GM21737 (cell line): ENCODE measurements around the gene FRMPD4.

Experiments used
- ATAC-seq: cut with Tn5 transposase; IDR thresholded peaks from one replicate; pipeline ENCODE4 v1.9.1; 2021; ENCODE audit warnings: mild to moderate bottlenecking, moderate library complexity; ENCODE audit not compliant: unreplicated experiment

Gene FRMPD4

DNA sequence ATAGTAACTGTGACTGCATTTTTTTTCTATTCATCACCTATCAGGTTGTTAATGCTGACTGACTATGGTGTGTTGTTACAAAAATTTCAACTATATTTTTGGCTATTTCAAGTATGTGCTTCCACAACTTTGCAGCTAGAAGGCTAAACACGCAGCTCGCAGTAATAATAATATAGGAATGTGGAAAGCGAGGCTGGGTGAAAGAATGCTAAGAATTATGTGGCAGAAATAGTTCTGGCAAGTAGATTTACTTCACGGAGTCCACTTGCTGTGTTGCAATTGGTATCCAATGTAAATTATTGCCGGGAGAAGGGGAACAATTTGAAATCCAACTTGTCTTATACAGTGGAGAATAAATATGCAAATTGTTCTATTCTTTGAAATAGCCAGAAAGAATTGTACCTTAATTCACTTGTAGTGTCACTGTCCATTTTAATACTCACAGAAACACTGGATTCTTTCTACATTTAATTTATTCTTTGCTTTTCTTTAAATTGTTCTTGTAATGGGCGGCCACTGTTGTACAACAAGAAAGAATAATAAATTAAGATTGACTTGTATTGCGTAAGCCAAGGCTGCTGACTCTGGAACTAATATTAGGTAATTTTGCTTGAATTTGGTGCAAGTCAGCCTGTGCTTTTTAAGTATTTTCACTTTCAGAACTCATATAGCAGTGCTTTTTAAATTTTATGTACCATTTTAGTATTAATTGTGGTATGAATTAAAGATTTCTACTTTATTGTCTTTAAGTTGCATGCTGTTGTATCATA lies 154.9 kb downstream of the FRMPD4 start:
- no peak for ATAC-seq

DNA sequence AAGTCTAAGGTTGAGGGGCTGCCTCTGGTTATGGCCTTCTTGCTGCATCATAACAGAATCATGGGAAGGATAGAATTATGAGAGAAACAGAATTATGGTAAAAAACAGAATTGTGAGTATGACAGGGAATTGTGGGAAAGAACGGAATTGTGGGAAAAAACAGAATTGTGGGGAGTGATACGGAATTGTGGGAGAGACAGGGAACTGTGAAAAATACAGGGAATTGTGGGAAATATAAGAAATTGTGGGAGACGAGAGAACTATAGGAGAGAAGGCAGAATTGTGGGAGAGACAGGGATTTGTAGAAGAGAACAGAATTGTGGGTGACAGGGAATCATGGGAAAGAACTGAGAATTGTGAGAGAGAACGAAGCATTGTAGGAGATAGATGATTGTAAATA lies 159.1 kb downstream of the FRMPD4 start:
- no peak for ATAC-seq

DNA sequence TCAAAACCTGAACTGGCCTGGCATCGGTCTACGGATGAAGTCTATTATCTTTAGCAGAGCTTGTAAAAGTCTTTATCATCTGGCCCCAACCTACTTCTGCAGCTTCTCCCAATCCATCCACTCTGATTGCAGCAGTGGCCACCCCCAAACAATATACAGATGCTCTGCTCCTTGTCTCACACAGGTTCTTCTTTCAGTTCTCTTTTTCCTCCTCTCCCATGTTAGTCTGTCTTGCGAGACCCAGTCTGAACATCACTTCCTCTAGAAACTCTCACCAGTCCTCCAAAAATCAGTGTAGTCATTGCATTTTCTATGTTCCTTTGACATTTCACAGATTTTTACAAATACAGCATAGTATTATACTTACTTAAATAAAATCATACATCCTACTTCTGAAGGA lies 163.0 kb downstream of the FRMPD4 start:
- no peak for ATAC-seq

DNA sequence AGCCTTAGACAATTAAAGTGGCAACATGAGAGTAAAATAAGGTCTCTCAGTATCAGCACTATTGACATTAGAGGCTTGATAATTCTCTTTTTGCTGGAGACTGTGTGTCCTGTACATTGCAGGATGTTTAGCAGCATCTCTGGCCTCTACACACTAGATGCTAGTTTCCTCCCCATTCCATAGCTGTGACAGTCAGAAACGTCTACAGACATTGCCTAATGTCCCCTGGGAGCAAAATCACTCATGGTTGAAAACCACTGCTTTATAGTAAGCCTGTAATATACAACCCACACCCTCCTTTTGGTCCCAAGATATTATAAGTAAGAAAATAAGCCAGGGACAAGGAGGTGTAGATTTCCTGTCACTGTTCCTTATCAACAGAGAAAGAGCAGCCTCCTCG lies 166.0 kb downstream of the FRMPD4 start:
- no peak for ATAC-seq

DNA sequence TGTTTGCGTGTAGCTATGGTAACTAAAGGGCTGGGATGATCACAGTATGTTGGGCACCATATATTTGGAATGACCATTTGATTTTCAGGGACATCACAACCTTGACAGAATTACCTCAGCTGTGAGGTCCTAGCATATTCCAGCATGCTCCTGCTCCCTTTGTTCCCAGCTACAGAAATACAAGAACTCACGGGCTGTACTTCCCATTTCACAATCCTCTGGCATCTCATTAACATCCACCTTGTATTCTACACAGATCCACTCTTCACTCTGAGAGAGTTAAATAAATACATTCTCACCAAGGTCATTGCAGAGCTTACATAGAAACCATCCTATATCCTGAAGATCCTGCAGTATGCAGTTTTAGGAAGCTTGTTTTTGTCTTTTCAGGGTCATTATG lies 169.7 kb downstream of the FRMPD4 start:
- no peak for ATAC-seq

DNA sequence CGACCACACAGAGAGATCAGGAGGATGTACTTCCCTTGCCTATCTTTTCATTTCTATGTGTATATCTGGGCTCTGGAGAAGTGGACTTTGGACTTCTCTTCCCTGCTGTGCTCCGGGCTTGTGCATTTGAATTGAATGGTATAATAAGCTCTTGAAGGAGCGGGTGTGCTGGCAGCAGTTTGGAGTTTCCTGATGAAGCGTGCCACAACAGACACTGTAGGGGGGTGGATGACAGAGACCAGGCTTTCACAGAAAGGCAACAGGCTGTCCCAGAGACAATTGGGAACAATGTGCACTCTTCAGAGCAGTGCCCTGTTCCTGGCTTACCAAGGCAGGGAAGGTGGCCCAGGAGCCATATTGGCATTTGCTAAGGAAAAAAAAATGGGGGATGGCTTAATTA lies 170.1 kb downstream of the FRMPD4 start:
- no peak for ATAC-seq

DNA sequence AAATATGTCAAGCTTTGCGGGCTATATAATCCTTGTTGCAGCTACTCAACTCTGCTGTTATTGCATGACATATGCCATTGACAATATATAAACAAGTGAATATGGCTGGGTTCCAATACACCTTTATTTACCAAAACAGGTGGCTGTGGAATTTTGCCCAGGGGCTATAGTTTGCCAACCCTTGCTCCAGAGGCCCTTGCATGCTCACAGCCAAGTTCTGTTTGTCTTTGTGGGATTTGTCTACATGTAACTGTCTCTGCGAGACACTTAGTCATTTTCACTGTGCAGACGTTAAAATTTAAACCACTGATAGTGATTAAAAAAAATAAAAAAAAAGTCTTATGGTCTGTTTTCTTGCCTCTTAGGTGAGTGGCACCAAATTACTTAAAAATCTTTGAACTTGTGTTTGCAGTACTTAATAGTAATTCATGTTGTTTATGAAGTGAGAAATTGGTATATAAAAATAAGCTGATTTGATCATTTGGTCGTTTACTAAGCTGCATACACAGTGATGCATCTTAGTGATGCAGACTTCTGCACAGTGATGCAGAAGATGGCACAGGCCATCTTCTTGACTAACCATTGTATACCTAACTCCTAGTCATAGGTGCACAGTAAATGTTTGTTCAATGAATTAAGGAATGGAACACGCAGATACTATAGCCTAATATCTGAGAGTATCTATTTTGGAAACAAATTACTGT lies 170.9 kb downstream of the FRMPD4 start:
- no peak for ATAC-seq

DNA sequence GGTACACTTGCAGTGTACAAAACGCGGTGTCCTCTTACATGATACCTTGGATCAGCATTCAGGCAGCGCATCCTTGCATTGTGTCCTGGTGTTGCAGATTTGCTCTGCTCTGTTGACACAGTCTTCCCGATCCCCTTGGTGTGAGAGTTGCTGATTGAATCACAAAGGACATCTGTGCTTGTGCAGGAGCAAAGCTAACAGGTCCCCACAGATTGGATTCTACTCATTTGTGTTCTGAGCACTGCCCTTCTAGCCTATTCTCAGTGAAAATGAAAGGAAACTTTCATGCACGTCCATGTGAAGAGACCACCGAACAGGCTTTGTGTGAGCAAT lies 171.4 kb downstream of the FRMPD4 start:
- ATAC-seq: no peak

DNA sequence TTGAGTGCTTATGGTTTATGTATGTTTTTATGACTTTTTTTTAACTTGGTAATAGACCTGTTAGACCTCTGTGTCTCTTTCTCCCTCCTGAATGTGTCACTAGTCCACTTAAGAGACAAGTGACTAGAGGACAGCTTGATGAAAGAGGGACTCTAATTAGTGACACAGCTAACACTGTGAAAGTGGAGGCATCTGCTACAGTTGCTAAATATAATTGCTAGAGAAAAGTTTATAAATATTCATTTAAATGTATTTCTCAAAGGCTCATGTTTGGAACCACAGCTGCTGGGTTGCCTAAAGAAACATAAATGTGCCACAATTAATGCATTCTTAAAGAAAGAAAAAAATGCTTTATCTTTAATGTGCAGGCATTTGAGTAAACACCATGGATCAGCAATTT lies 176.4 kb downstream of the FRMPD4 start:
- ATAC-seq: no peak

DNA sequence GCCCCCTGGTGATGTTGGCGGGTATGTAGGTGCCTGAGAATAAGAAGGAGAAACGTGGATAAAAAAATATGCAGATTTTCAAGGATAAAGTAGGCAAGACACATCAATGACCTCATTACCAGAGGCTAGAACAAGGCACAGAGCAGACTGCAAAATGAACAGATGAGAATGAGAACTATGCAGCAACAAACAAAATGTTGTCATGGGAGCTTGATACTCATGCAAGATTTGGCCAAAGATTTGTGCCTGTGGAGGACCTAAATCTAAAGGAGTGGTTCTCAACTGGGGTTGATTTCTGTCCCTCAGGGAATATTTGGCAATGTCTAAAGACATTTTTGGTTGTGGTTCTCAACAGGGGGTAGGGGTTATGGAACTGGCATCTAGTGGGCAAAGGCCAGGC lies 177.3 kb downstream of the FRMPD4 start:
- no peak for ATAC-seq

DNA sequence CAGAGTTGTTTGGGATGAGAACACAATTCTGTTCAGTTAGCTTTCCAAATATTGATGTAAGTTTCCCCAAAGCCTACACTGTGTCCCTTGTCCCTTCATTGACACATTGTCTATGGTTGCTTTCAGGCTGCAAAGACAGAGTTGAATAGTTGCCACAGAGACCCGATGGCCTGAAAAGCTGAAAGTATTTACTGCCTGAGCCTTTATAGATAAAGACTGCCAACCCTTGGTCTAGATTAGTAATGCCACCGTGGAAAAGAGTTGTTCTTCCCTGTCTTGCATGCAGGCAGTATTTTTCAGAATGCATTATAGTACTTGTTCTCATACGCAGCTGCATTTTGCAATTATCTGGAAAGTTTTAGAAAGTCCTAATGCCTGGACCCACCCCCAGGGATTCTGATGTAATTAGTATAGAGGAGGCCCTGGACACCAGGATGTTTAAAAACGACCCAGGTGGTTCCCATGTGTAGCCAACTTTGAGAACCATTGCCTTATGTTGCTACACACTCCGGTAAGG lies 180.8 kb downstream of the FRMPD4 start:
- no peak for ATAC-seq

DNA sequence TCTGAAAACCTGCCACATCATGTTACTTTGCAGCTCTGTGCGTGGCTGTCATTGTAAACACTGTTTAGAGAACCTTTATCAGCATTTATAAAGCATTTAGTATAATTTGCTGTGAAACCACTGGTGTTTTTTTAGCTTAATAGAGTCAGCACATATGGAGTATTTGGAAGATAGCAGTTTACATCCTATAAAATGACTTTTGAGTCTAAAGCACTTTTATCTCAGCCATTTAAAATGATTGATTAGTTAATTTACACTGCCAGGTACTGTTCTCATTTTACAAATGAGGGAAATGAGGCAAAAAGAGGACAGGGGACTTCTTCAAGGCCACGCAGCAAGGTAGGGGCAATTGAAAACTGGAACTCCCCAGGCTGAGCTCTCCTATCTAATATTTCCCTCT lies 181.7 kb downstream of the FRMPD4 start:
- ATAC-seq: no peak

DNA sequence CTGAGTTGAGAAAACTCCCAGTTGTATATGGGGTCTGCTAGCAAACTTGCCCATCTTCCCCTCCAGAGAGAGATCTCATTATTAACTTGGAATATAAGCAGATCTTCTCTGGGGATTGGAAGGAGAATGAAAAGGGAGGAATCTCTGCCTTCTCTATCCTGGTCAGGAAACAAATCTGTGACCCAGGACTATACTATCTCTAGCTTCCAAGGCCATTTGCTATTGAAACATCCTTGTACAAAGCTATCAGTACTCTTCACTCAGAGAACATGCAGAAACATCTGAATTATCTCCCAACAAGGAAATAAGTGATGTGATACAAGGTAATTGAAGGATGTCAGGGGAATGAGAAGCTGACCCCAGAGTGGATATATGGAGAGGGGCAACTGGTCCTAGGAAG lies 183.8 kb downstream of the FRMPD4 start:
- ATAC-seq: no peak

DNA sequence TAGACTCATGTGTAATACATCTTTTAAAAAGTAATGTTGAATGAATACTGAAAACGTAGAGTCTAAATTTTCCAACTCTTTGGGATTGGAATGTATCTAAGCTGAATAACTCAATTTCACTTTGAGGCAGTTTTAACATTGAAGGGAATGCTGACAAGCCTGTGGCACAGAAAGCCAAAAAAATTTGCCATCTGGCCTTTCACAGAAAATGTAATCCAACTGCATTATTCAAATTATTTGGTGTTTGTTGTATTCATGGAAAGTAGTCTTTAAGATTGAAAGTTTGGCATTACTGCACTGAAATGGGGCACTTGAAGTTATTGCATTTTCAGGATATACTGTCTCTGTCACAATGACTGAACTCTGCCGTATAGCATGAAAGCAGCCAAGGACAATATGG lies 186.9 kb downstream of the FRMPD4 start:
- no peak for ATAC-seq

DNA sequence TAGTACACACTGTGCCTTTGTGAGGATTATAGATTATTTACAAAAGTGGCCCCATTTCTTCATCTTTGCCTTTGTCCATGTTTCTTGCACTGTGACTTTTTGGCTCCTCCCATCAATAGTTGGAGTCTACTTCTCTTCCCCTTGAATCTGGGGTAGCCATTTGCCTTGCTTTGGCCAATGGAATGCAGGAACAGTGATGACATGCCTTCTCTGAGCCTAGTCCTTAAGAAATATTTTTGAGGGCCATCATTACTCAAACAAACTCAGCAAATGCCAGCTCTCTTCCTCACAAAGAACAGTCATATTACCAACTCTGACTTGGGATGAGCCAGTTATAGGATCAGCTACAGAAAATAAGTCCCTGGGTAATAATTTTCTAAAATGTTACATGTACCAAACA lies 189.6 kb downstream of the FRMPD4 start:
- ATAC-seq: no peak

DNA sequence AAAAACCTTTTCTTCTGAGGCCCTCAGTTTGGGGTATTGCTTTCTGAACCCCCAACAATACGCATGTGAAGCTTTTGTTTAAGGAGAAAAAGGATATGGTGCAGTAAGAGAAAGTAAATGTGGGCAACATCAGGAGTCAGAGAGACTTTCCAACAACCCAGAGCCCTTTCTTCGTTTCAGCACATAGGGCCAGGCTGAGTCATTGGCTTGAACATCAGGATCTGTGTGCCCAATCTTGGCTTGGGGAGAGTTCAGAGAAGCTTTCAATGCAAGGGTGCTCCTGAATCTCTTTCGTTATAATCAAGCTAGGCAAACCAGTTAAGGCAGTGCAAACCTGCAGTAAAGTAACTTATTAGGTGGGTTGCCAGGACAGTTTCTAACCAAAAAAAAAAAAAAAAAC lies 191.2 kb downstream of the FRMPD4 start:
- no peak for ATAC-seq

DNA sequence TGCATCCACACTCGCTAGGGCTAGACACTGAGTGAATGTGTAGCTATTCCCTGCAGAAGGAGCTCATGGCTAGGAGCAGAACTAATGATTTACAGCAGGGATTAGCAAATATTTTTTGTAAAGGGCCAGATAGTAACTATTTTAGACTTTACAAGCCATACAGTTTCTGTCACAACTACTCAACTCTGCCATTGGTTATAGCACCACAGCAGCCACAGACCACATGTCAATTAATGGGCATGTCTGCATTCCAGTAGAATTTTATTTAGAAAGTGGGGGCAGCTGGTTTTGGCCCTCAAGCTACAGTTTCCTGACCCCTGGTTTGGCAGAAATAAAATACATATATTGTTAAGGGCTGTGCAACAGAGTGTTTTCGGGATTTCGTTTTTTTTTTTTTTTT lies 192.6 kb downstream of the FRMPD4 start:
- no peak for ATAC-seq

DNA sequence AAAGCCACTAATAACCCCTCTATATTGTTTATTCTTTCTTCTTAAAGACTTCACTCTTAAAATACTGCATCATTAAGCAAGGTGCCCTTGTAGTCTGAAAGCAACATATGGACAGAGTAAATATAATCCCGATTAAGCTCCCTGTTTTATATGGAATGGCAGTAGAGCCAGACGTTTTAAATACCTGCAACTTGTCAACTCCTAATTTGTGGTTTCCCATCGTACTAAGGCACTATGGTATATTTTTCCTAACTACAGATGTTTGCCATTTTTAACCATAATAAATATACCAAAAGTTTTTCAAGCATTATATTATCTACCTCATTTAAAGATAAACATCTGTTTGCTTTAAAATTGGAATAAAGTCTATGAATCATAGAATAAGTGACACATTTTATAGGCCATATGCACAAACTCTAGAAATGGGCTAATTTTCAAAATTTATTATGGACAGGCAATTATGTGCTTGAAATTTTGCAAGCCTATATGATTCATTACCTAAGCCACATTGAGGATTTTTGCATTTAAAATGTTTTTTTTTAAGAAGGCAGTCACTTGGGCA lies 194.6 kb downstream of the FRMPD4 start:
- ATAC-seq: no peak

DNA sequence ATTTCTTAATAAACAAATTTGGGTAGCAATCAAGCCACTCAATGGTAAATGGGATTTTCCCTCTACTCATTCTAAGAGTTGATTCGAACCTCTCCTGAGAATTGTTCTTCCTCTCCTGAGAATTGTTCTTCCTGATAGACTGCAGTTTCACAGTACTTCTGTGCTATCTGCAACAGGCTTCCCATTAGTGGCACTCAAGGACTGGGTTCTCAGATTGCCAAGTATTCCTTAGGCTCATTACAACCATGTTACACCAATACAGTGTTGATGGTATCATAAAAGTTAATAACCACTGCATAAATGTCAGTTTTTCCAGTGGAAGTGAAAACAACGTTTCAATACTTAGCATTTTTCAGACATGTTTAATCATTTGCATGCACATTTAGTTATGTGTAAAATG lies 201.6 kb downstream of the FRMPD4 start:
- no peak for ATAC-seq

DNA sequence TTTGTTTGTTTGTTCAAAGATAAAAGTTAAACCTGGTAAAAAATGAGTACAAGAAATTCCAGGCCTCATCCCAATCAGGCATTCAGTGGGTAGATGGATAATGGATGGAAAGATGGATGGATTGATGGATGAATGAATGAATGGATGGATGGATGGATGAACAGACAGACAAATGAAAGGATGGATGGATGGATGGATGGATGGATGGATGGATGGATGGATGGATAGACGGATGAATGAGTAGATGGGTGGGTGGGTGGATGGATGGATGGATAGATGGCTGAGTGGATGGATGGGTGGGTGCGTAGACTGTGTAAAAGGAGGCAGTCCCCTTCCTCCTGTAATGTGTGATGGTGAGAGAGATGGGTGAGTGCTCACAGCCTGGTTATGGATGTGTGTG lies 206.7 kb downstream of the FRMPD4 start:
- no peak for ATAC-seq

DNA sequence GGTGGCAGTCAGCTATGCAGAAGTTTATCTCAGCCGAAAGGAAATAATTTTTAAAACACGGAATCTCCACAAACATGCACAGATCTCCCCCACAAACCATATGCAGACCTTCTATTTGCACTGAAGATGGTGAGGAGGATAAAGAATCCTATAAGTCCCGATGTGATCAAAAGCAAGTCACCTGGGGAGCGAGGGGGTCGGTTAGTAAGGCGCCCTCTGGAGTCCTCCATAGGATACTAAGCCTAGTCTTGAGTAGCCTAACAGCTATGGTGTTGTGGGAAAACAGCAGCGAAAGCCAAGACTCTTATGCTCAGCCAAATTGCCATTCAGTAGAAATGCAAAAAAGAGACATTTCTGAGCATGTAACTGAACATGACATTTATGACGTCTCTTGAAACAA lies 210.9 kb downstream of the FRMPD4 start:
- no peak for ATAC-seq

DNA sequence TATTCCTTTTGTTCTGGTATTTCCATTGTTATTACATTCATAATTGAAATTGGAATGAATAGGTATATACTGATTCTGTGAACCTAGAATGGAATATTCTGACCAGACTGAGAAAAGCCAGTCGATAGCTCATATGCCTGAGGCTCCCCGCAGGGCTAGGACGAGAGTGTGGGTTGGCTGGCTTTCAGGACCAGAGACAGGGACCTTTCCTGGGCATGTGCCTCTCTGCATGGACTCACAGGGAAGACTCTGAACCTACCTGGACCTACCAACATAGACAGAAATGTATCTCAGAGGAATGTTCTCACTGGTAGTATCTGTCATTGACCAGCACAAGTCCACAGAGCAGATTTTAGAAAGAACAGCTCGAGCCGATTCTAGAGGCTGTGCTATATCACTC lies 214.6 kb downstream of the FRMPD4 start:
- ATAC-seq: no peak
